ENCODE results near the gene CDH4.

DNA sequence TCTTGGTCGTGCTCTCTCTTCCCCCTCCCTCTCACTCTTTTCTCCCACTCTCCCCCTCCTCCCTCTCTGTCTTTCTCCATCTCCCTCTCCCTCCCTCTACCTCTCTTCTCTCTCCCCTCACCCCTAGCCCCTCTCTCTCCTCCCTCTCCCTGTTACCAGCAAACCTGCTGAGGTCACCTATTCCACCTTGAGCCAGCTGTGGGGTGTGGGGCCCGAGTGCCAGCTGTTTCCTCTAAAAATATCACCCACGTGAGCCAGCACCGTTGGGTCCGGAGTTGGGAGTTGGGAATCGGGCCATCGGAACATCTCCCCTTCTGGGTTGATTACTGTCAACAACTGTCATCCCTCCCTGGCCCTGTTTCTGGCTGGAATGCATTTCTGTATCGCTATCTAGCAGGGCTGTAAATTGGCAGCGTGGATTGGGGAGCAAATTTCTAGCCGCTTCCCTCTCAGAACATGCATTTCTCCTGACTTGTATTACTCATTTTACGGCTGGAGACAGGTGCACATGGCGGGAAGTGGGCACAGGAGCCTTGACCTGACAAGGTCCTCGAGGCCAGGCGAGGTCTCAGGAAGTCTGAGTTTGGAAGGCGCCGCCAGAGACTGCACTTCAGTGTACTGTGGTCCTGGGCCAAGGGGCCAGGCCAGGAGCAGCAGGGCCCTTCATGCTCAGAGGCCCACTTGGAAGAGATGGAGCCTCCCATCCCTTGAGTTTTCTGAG, 165.3 kb downstream of the CDH4 start:
- TF ChIP-seq, protein P1, sequence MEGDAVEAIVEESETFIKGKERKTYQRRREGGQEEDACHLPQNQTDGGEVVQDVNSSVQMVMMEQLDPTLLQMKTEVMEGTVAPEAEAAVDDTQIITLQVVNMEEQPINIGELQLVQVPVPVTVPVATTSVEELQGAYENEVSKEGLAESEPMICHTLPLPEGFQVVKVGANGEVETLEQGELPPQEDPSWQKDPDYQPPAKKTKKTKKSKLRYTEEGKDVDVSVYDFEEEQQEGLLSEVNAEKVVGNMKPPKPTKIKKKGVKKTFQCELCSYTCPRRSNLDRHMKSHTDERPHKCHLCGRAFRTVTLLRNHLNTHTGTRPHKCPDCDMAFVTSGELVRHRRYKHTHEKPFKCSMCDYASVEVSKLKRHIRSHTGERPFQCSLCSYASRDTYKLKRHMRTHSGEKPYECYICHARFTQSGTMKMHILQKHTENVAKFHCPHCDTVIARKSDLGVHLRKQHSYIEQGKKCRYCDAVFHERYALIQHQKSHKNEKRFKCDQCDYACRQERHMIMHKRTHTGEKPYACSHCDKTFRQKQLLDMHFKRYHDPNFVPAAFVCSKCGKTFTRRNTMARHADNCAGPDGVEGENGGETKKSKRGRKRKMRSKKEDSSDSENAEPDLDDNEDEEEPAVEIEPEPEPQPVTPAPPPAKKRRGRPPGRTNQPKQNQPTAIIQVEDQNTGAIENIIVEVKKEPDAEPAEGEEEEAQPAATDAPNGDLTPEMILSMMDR (IDR thresholded peaks at IDR 0.05; ENCODE audit: insufficient read depth, low read length, poor library complexity, severe bottlenecking), result no peak
- no peak for TF ChIP-seq EZH2phosphoT487 (conservative IDR thresholded peaks at IDR 0.05; ENCODE audit: low read length)
